Measurements from ENCODE around the gene DBNDD1. TPM values are rescaled to one million over a fixed set of nuclear protein-coding genes. Genes with fewer than 3 reads are reported as not detected.
"Not testable (repeated sequence)": the region's sequence is repeated elsewhere in the genome, so short reads cannot be mapped to it uniquely, and the experiment has no call there.

The DBNDD1 gene
- total RNA-seq, 2 donors from 2014 or later, result 2.2 to 2.6 TPM

DNA sequence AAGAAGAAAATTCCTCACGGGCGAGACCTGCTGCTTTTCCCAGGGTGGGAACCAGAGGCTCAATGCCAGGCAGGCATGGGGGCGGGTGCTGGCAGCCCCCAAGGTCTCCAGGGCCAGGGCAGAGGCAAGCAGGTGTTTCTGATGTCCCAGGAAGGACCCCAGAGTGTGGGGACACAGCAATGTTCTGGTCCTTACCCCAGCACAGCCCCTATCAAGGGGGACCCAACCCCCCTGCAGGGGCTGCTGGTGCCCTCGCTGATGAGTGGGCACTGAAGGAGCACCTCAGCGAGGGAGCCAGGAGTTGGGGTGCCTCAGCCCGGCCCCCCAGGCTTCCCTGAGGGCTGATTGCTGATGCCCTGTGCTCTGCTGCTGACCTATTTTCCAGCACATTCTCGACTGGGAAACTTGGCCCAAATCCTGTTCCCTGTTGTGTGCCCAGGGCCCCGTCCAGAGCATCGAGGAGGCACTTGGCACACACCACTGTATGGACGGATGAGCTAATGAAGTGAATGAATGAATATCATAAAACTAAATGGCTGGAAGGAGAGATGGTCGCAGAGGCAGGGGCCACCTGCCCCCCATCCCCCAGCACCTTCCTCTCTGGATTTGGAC, 2.8 kb downstream of the DBNDD1 start:
- ATAC-seq, result no peak

DNA sequence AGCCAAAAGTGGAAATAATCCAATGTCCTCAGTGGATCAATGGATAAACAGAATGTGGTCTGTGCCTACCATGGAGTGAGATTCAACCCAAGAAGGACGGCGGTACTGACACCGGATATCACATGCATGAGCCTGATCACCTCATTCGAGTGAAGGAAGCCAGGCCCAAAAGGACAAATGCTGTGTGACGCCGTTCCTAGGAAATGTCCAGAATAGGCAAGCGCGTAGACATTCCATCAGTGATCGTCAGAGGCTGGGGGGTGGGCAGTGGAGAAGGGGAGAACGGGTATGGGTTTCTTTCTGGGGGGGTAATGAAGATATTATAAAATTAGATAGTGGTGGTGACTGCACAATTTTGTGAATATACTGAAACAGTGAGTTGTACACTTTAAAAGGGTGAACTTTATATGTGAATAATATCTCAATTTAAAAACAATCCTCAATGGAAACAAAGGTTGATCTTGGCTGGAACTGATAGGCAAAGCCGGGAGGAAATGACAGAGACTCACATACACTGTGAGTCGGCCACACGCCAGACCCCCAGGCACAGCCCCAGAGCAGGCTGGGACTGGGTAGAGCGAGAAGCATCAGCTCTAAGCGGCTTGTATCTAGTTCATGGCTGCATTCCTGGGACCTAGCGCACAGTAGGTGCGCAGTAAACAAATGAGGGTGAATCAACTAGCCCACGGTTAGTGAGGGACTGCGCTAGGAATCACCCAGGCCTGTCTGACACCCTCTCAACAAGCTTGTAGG, 3.5 kb downstream of the DBNDD1 start:
- DNase-seq, result peak; percentile 66

More for the DNA sequence above, 2.8 kb downstream of the DBNDD1 start:
- intact Hi-C loops (cut with DNase I), result no loop called here
- no peak for DNase-seq

DNA sequence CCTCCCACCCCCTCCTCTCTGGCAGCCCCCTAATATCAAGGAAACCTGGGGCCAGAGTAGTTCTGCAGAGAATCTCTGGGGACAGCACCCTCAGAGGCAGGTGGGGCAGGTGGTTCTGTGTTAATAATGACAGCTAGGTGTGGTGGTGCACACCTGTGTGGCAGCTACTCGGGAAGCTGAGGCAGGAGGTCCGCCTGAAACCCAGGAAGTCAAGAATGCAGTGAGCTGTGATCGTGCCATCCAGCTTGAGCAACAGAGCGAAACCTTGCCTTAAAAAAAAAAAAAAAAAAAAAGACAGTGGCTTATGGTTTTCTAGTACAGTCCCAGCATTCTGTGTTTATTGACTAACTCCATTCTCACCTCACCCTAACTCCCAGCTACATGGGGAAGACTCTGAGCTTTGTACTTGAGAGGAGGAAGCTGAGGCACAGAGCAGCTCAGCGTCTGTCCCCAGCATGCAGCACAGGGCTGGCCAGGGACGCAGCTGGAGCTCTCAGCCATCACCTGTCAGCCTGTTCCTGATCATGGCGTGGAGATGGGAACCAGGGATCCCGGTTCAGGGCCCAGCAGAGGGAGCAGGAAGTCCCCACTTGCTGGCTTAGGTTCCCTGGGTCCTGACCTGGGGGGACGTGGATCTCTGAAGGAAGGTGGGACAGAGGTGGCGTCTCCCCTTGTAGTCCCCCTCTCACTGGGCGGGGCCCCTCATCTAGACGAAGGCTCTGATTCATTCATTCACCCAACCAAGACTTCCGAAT, 6.1 kb downstream of the DBNDD1 start:
- DNase-seq, result no peak
- no peak for ATAC-seq
- intact Hi-C loops (cut with DNase I), result no loop called here

More for the DNA sequence above, 3.5 kb downstream of the DBNDD1 start:
- intact Hi-C loops (cut with DNase I), result no loop called here
- ATAC-seq, result no peak

GRCh38 chr16:90011908-90012501, 7.3 kb downstream of the DBNDD1 start:
- intact Hi-C loops (cut with DNase I), result no loop called here
- DNase-seq, result no peak
- ATAC-seq, result no peak

- ATAC-seq, result no peak
- DNase-seq, result no peak
- intact Hi-C loops (cut with DNase I), result no loop called here
These were observed 7.8 kb downstream of the DBNDD1 start for GRCh38 chr16:90011508-90011819.

DNA sequence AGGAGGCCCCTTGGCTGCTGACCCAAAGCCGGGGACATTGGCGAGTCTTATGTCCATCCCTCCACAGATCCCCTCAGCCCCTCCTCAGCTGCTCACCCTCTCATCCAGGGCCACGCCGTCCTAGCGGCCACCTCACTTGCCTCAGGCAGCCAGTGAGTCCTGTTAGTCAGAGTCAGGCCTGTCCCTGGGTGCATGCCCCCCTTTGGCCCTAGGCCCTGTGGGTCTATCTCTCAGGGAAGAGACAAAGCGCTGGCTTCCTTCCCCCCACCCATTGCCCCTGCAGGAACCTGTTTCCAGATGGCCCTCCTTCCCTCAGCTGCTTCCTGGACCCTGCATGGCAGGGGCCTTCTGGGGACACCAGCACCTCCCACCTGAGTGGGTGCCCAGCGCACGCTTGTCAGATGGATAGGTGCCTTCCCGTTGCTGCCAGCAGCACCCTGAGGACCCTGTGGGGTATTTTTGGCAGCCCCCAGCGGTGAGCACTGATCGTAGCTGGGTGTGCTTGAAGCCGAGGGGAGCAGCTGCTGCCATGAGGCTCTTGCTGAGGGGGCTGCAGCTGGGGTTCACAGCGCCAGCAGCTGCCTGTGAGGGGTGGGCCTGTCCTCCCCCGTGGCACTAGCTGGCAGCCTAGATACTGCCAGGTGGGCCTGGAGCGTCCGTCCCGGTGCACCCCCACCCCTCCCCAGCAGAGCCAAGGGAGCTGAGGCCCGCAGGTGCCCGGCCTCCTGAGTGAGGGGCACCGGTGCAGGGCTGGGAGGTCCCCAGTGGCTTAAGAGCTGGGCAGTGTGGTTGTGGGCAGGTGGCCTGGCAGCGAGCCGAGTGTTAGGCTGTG, 8.4 kb downstream of the DBNDD1 start:
- ATAC-seq, result no peak
- DNase-seq, result no peak
- intact Hi-C loops (cut with DNase I), result no loop called here

DNA sequence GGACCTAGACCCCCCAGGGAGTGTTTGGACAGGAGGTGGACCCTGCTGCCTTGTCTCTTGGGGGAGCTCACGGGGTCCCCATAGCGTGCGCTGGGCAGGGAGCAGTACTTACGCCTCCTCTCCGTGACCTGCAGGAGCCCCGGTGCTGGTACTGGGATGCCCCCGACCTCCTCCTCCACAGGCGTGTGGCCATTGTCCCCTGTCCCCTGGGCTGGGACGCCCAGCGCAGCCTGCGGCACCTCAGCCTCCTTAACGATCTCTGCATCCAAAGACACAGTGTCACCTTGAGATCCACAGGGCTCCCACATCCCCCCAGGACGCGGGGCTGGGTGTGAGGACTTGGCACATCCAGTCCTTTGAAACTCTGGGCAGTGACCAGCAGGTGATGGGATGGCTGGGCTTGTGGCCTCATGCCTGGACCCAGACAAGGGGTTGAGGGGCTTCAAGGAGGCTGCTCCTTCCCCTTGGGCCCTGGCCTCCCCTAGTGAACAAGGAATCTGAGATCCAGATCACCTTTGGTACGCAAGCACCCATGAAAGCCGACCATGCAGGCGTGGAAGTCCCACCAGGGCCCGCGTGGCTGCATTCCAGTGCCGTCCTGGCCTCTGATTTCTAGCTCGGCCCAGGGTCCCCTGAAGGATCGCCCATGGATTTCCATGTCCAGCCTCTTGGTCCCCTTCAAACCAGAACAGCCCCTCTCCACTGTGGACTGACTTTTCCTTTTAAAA, 9.9 kb downstream of the DBNDD1 start:
- no peak for ATAC-seq
- intact Hi-C loops (cut with DNase I), result no loop called here
- no peak for DNase-seq

- intact Hi-C loops (cut with DNase I), result no loop called here
- ATAC-seq (peak in 1 of 2 donors; percentile 52), DNase-seq (no peak)
These were observed 10.5 kb downstream of the DBNDD1 start for GRCh38 chr16:90008708-90009145.

DNA sequence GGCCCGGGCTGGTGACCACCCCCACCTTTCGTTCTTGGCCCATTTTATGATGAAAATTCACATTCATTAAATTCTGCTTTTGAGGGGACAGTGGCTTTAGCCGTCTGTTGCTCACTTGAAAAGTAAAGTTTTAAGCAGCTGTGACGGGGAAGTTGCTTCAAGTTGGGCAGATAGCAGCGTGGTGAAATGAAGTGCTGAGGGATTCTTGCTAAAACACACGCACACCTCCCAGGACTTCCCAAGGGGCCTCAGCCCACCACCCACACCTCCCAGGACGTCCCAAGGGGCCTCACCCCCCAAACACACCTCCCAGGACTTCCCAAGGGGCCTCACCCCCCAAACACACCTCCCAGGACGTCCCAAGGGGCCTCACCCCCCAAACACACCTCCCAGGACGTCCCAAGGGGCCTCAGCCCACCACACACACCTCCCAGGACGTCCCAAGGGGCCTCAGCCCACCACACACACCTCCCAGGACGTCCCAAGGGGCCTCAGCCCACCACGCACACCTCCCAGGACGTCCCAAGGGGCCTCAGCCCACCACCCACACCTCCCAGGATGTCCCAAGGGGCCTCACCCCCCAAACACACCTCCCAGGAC, 11.5 kb downstream of the DBNDD1 start:
- intact Hi-C loops (cut with DNase I); ATAC-seq; DNase-seq: not testable (repeated sequence)

GRCh38 chr16:90007015-90007414, 12.2 kb downstream of the DBNDD1 start:
- DNase-seq, result no peak
- ATAC-seq, result no peak
- intact Hi-C loops (cut with DNase I), result no loop called here

DNA sequence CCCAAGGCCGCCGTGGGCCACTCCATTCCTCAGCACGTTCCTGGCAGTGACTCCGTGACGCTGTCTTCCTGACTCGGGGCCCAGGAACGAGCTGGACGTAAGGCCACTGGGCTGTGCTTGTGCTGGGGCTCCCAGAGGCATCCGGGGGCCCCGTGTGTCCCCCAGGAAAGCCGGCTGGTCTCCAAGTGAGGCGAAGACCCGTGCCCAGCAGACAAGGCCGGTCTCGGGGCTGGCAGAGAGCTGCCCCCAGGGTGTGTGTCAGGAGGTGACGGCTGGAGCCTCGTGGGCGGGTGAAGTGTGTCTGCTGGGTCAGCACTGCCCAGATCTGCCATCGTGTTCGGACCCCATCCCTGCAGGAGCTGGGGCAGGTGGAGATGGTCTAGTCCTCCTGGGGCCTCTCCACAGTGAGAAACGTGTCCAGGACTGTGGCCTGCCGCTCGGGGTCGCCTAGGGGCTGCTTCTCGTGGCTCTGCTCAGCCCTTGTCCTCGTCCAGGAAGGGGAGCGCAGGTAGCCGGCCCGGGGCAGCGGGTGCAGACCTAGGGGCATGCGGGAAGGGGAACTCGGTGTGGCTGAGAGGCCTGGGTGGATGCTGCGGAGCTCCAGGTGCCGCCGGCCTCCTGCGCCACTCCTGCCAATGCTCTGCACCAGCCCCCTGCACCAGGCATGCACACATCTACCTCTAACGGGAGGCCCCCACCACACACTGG, 13.1 kb downstream of the DBNDD1 start:
- ATAC-seq (no peak), DNase-seq (no peak)
- intact Hi-C loops (cut with DNase I), result no loop called here

DNA sequence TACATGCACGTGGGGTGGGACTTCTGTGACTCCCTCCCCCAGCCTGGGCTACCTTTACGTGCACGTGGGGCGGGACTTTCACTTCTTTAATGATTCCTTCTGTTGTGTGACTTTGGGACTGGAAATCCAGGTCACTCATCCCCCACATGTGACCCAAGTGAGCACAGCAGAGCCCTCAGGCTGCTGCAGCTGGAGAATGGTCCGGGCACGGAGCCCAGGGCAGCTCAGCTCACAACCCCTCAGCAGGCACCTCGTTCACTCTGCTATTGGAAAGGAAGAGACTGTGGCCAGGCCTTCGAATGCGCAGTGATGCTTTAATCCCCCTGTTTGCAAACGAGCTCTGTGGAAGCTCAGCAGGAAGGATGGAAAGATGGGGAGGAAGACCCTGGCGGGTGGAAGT, 14.7 kb downstream of the DBNDD1 start:
- intact Hi-C loops (cut with DNase I), result no loop called here
- ATAC-seq, result no peak

GRCh38 chr16:90002759-90003158, 16.5 kb downstream of the DBNDD1 start:
- intact Hi-C loops (cut with DNase I), result no loop called here
- no peak for ATAC-seq
- no peak for DNase-seq

More for the DNA sequence above, 14.7 kb downstream of the DBNDD1 start:
- no peak for DNase-seq

DNA sequence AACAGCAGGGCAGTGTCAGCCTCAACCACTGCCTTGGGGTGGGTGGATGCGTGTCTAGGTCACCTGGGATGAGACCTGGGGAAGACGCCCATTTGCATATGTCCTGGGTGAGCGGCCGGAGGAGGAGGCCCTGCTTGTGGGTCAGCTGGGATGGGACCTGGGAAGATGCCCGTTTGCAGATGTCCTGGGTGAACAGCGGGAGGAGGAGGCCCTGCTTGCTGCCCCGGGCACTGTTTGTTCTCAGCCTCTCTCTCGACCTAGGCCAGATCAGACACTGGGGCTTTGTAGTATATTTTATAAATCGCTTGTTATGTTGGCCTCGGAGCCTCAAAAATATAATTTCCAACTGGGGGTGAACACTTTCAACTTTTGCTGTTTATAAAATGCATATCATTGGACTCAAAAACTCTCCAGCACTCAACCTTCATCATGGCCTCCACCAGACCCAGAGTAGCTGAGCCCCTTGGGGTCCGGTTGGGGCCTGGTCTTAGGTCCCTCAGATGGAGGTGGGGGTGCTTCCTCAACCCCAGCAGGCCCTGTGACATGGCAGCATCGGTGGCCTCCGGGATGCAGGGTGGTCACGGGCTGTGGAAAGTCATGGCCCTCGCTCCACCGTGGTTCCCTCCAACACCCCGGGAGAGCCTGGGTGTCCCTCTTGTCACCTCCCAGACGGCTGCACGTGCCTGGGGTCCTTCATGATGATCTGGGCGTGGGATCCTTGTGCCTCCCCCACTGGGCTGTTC, 17.3 kb downstream of the DBNDD1 start:
- DNase-seq (no peak), ATAC-seq (no peak)
- intact Hi-C loops (cut with DNase I), result no loop called here

DNA sequence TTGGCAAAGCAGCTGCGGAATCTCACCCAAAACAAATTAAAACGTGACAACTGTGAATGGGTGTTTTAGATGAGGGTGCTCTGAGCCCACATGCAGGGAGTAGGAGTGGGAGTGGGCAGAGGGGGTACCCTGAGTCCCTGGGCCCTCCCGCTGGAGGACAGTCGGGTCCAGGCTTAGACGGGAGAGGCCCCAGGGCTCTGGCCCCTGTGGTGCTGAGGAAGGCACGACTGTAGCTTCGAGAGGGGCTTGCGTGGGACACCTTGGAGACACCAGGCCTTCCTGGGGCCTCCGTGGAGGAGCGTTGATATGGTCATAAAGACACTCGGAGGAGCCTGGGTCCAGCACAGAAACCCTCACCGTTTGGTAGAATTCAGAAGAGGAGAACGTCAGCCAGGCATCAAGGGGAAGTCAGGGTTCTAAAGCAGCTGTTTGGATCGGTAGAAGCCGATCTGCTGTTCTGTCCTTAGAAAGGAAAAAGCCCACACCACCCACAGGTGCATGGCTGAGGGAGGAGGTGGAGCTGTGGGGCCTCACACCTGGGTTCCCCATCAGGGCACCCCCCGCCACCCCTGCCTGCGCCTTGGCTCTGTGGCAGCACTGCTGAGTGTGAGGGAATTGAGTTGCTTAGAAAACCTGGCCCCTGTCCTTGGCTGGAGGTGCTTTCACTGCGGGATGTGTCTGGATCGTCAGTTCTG, 18.4 kb downstream of the DBNDD1 start:
- DNase-seq (no peak), ATAC-seq (no peak)
- intact Hi-C loops (cut with DNase I), result no loop called here

Data from left cardiac atrium (tissue), 4 donors.